Measurements from ENCODE around the gene NBEA.
"Not testable (repeated sequence)": the region's sequence is repeated elsewhere in the genome, so short reads cannot be mapped to it uniquely, and the experiment has no call there.

The NBEA gene

GRCh38 chr13:35388441-35389355 is 446.6 kb downstream of the NBEA start:
- no peak for DNase-seq
- ATAC-seq = no peak

GRCh38 chr13:35389535-35389934 is 447.5 kb downstream of the NBEA start:
- ATAC-seq = no peak
- DNase-seq = no peak

GRCh38 chr13:35392768-35393167 is 450.7 kb downstream of the NBEA start:
- ATAC-seq (no peak), DNase-seq (no peak)

- ATAC-seq = no peak
- DNase-seq = no peak
Observed at GRCh38 chr13:35393886-35394285, 451.8 kb downstream of the NBEA start.

- not testable (repeated sequence) for ATAC-seq, DNase-seq
Observed at GRCh38 chr13:35408285-35408684, 466.2 kb downstream of the NBEA start.

GRCh38 chr13:35411059-35411744 is 469.1 kb downstream of the NBEA start:
- ATAC-seq (no peak), DNase-seq (no peak)

- no peak for ATAC-seq
- DNase-seq = no peak
Observed at GRCh38 chr13:35448465-35448864, 506.4 kb downstream of the NBEA start.

- no peak for ATAC-seq
- DNase-seq = no peak
Observed at GRCh38 chr13:35449821-35450220, 507.8 kb downstream of the NBEA start.

- ATAC-seq (no peak), DNase-seq (no peak)
Observed at GRCh38 chr13:35455022-35455421, 513.0 kb downstream of the NBEA start.

- ATAC-seq = no peak
- no peak for DNase-seq
Observed at GRCh38 chr13:35457258-35457657, 515.2 kb downstream of the NBEA start.

GRCh38 chr13:35460061-35460460 is 518.0 kb downstream of the NBEA start:
- ATAC-seq (no peak), DNase-seq (no peak)

GRCh38 chr13:35465371-35465770 is 523.3 kb downstream of the NBEA start:
- ATAC-seq (no peak), DNase-seq (no peak)

GRCh38 chr13:35468195-35468594 is 526.1 kb downstream of the NBEA start:
- DNase-seq = no peak
- ATAC-seq = no peak

- no peak for DNase-seq
- ATAC-seq = no peak
Observed at GRCh38 chr13:35469806-35470525, 527.9 kb downstream of the NBEA start.

GRCh38 chr13:35470671-35471661 is 528.9 kb downstream of the NBEA start:
- no peak for DNase-seq
- no peak for ATAC-seq

GRCh38 chr13:35471706-35472322 is 529.7 kb downstream of the NBEA start:
- DNase-seq = no peak
- ATAC-seq = no peak

GRCh38 chr13:35472323-35472881 is 530.3 kb downstream of the NBEA start:
- ATAC-seq (no peak), DNase-seq (no peak)

GRCh38 chr13:35473206-35473775 is 531.2 kb downstream of the NBEA start:
- ATAC-seq = no peak
- no peak for DNase-seq

- no peak for DNase-seq
- no peak for ATAC-seq
Observed at GRCh38 chr13:35473802-35474201, 531.7 kb downstream of the NBEA start.

- ATAC-seq (no peak), DNase-seq (no peak)
Observed at GRCh38 chr13:35474496-35475211, 532.6 kb downstream of the NBEA start.

All from stimulated activated naive CD8-positive, alpha-beta T cell treated with anti-CD3 and anti-CD28 coated beads, Interleukin-15, Interleukin-2, amounts not matched to agents 100 U/mL and 50 U/mL, for 24 hours (primary cell).